Uterus (tissue), 2 donors: ENCODE measurements around the gene PTPRD.

Source experiments
- CTCF ChIP-seq, 4 experiments: fragments of 200-600 bp in 2 of 4; fragments of 450-650 bp in 2 of 4; sonication (generic) in 2 of 4; IDR thresholded peaks; one replicate each; pipeline ENCODE4 v1.5.1; 2016 to 2019; ENCODE audit warnings: antibody characterized with exemption in 4 of 4, mild to moderate bottlenecking in 2 of 4, moderate library complexity in 1 of 4
- POLR2A ChIP-seq, 2 donors: fragments of 450-650 bp; IDR thresholded peaks; one replicate each; pipeline ENCODE4 v1.6.1; 2016; ENCODE audit warnings: antibody characterized with exemption in 2 of 2, mild to moderate bottlenecking in 1 of 2, moderate library complexity in 1 of 2

DNA sequence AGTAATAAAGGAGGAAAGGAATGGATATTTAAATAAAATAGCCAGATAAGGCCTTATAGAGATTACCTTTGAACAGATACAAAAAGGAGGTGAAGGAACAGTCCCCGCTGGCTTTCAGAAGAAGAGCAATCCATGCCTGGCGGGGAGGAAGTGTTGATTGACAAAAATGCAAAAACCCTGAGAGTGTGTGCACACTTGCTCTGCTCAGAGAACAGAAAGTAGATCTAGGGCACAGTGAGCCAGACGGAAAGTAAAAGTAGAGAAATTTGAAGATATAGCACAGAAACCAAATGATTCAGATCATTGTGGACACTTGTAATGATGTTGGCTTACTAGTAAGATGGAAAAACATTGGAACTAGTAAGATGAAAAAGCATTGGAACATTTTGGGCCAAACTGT is 720.6 kb downstream of the PTPRD start:
- TF ChIP-seq CTCF (IDR thresholded peaks at IDR 0.05): no peak
- no peak for TF ChIP-seq POLR2A (IDR thresholded peaks at IDR 0.05)
